ENCODE results near the gene OCIAD1.
A peak's percentile ranks its signal among the peaks of the same experiment; 100 is the strongest.

OCIAD1 gene

GRCh38 chr4:48827622-48828021 lies 3.3 kb upstream of the OCIAD1 start:
- no peaks in the 10 kb centered on the region for H3K36me3 ChIP-seq (ENCODE audit: insufficient read depth)
- H3K4me3 ChIP-seq (IDR thresholded peaks at IDR 0.05; ENCODE audit: insufficient read depth, low read depth, low read length): no peak overlapping the region
- TF ChIP-seq CTCF (conservative IDR thresholded peaks at IDR 0.05; ENCODE audit: low read depth, low read length): no peak
- H3K4me1 ChIP-seq (ENCODE audit: low read depth, poor library complexity, severe bottlenecking): peaks cover 16% of the 10 kb centered on the region
- no peaks in the 10 kb centered on the region for H4K20me1 ChIP-seq (ENCODE audit: insufficient read depth)
- H3K79me2 ChIP-seq (ENCODE audit: insufficient read depth, low read depth): peaks cover 16% of the 10 kb centered on the region
- H3K9ac ChIP-seq: no peak overlapping the region
- no peak overlapping the region for H3K27ac ChIP-seq
- no peak overlapping the region for H2AFZ ChIP-seq (ENCODE audit: low read depth)
- H3K27me3 ChIP-seq (ENCODE audit: insufficient read depth, low read depth): no peaks in the 10 kb centered on the region
- no peak overlapping the region for H3K4me2 ChIP-seq

GRCh38 chr4:48831532-48832030 lies 693 bp downstream of the OCIAD1 start:
- H3K9ac ChIP-seq: peak overlapping the region; percentile 99
- no peak for TF ChIP-seq CTCF (conservative IDR thresholded peaks at IDR 0.05; ENCODE audit: low read depth, low read length)
- H3K27me3 ChIP-seq (ENCODE audit: insufficient read depth, low read depth): no peaks in the 10 kb centered on the region
- H3K4me1 ChIP-seq (ENCODE audit: low read depth, poor library complexity, severe bottlenecking): peaks cover 23% of the 10 kb centered on the region
- peaks cover 34% of the 10 kb centered on the region for H3K79me2 ChIP-seq (ENCODE audit: insufficient read depth, low read depth)
- H2AFZ ChIP-seq (ENCODE audit: low read depth): peak overlapping the region; percentile 92
- H4K20me1 ChIP-seq (ENCODE audit: insufficient read depth): no peaks in the 10 kb centered on the region
- H3K36me3 ChIP-seq (ENCODE audit: insufficient read depth): no peaks in the 10 kb centered on the region
- H3K4me2 ChIP-seq: peak overlapping the region; percentile 66
- peak overlapping the region; percentile 81 for H3K4me3 ChIP-seq (IDR thresholded peaks at IDR 0.05; ENCODE audit: insufficient read depth, low read depth, low read length)
- peak overlapping the region; percentile 98 for H3K27ac ChIP-seq

- TF ChIP-seq CTCF (conservative IDR thresholded peaks at IDR 0.05; ENCODE audit: low read depth, low read length): no peak
- Histone ChIP-seq H2AFZ (ENCODE audit: low read depth) (no peak overlapping the region), H3K4me1 (ENCODE audit: low read depth, poor library complexity, severe bottlenecking) (peaks cover 23% of the 10 kb centered on the region), H3K79me2 (ENCODE audit: insufficient read depth, low read depth) (peaks cover 34% of the 10 kb centered on the region), H3K27ac (no peak overlapping the region), H3K9ac (no peak overlapping the region), H3K4me2 (peak overlapping the region; percentile 66), H4K20me1 (ENCODE audit: insufficient read depth) (no peaks in the 10 kb centered on the region), H3K36me3 (ENCODE audit: insufficient read depth) (no peaks in the 10 kb centered on the region), H3K27me3 (ENCODE audit: insufficient read depth, low read depth) (no peaks in the 10 kb centered on the region), H3K4me3 (IDR thresholded peaks at IDR 0.05; ENCODE audit: insufficient read depth, low read depth, low read length) (no peak overlapping the region)
These were observed 1.7 kb downstream of the OCIAD1 start for GRCh38 chr4:48832571-48832970.

- H3K9ac ChIP-seq: no peak overlapping the region
- H3K27me3 ChIP-seq (ENCODE audit: insufficient read depth, low read depth): no peaks in the 10 kb centered on the region
- H3K4me2 ChIP-seq: no peak overlapping the region
- no peak overlapping the region for H2AFZ ChIP-seq (ENCODE audit: low read depth)
- no peaks in the 10 kb centered on the region for H4K20me1 ChIP-seq (ENCODE audit: insufficient read depth)
- H3K4me3 ChIP-seq (IDR thresholded peaks at IDR 0.05; ENCODE audit: insufficient read depth, low read depth, low read length): no peak overlapping the region
- peaks cover 28% of the 10 kb centered on the region for H3K79me2 ChIP-seq (ENCODE audit: insufficient read depth, low read depth)
- no peak for TF ChIP-seq CTCF (conservative IDR thresholded peaks at IDR 0.05; ENCODE audit: low read depth, low read length)
- peaks cover 15% of the 10 kb centered on the region for H3K4me1 ChIP-seq (ENCODE audit: low read depth, poor library complexity, severe bottlenecking)
- H3K27ac ChIP-seq: no peak overlapping the region
- H3K36me3 ChIP-seq (ENCODE audit: insufficient read depth): no peaks in the 10 kb centered on the region
These were observed 5.8 kb downstream of the OCIAD1 start for GRCh38 chr4:48836658-48837057.

Data from KMS-11 (cell line).